Measurements from ENCODE around the gene ANTXR2.
A peak's percentile ranks its signal among the peaks of the same experiment; 100 is the strongest.

ANTXR2 gene

DNA sequence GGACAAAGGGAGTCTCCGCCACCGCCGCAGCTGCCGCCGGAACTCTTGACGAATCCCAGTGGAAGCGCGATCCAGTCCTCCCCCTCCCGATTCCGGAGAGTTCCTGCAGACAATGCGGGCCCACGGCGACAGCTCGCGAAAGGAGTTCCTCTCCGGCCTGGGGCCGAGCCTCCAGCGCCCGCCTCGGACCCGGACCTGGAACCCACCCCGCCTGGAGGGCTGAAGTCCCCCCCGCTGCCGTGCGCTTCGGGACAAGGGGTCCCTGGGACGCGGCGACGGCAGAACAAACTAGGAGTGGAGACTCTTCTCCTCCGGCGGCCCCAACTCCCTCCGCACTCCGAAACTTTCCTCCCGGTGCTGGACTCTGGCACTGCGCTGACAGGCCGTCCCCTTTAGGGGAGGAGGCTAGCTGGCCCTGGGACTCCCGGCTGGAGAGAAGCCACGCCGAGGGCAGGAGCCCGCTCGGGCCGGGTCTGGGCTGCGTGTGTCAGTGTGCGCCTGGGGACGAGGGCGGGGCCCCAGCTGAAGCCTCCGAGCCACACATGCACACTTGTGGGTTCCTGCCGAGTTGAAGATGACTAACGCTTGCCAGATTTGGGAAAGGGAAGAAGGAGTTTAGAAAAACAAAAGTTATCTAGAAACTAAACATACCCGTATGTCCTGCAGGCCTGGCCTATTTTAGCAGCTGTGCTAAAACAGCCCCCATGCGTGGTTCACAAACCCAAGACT is at the start of gene ANTXR2:
Gene ANTXR2, minus strand, starts transcription at position 486 of the 729 bp plus-strand sequence. CDS start 669 bp downstream, outside the sequence.
- TF ChIP-seq, protein P1, sequence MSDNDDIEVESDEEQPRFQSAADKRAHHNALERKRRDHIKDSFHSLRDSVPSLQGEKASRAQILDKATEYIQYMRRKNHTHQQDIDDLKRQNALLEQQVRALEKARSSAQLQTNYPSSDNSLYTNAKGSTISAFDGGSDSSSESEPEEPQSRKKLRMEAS (IDR thresholded peaks at IDR 0.05), result peak; percentile 65
- TF ChIP-seq YY1 (IDR thresholded peaks at IDR 0.05; ENCODE audit: low read depth) (no peak), CREB1 (IDR thresholded peaks at IDR 0.05; ENCODE audit: low read depth) (no peak), TEAD4 (IDR thresholded peaks at IDR 0.05) (no peak), FOXM1 (IDR thresholded peaks at IDR 0.05; ENCODE audit: borderline replicate concordance, low read depth) (no peak), TAF1 (IDR thresholded peaks at IDR 0.05; ENCODE audit: low read depth) (0 out of 2 replicates have a peak, but pooled peaks have one; percentile 19)
- TF ChIP-seq, protein P2, sequence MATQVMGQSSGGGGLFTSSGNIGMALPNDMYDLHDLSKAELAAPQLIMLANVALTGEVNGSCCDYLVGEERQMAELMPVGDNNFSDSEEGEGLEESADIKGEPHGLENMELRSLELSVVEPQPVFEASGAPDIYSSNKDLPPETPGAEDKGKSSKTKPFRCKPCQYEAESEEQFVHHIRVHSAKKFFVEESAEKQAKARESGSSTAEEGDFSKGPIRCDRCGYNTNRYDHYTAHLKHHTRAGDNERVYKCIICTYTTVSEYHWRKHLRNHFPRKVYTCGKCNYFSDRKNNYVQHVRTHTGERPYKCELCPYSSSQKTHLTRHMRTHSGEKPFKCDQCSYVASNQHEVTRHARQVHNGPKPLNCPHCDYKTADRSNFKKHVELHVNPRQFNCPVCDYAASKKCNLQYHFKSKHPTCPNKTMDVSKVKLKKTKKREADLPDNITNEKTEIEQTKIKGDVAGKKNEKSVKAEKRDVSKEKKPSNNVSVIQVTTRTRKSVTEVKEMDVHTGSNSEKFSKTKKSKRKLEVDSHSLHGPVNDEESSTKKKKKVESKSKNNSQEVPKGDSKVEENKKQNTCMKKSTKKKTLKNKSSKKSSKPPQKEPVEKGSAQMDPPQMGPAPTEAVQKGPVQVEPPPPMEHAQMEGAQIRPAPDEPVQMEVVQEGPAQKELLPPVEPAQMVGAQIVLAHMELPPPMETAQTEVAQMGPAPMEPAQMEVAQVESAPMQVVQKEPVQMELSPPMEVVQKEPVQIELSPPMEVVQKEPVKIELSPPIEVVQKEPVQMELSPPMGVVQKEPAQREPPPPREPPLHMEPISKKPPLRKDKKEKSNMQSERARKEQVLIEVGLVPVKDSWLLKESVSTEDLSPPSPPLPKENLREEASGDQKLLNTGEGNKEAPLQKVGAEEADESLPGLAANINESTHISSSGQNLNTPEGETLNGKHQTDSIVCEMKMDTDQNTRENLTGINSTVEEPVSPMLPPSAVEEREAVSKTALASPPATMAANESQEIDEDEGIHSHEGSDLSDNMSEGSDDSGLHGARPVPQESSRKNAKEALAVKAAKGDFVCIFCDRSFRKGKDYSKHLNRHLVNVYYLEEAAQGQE (IDR thresholded peaks at IDR 0.05; ENCODE audit: low read depth), result no peak

DNA sequence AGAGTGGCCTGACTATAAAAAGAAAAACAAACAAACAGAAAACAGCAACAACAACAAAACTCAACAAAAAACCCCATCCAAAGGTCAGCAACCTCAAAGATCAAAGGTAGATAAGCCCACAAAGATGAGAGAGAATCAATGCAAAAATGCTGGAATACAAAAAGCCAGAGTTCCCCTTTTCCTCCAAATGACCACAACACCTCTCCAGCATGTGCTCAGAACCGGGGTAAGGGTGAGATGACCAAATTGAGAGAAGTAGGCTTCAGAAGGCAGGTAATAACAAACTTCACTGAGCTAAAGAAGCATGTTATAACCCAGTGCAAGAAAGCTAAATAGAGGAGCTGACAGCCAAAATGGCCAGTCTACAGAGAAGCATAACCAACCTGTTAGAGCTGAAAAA is 43.5 kb upstream of the ANTXR2 start:
- no peak for TF ChIP-seq ZBTB7A (IDR thresholded peaks at IDR 0.05; ENCODE audit: low read depth)
- no peak for TF ChIP-seq TCF12 (IDR thresholded peaks at IDR 0.05; ENCODE audit: low read depth)
- TF ChIP-seq RAD21 (IDR thresholded peaks at IDR 0.05; ENCODE audit: low read depth), result no peak
- TF ChIP-seq, protein P2 (IDR thresholded peaks at IDR 0.05; ENCODE audit: low read depth), result no peak
- no peak for TF ChIP-seq FOXM1 (IDR thresholded peaks at IDR 0.05; ENCODE audit: borderline replicate concordance, low read depth)
- TF ChIP-seq TEAD4 (IDR thresholded peaks at IDR 0.05), result no peak
- no peak for TF ChIP-seq CEBPB (IDR thresholded peaks at IDR 0.05)

DNA sequence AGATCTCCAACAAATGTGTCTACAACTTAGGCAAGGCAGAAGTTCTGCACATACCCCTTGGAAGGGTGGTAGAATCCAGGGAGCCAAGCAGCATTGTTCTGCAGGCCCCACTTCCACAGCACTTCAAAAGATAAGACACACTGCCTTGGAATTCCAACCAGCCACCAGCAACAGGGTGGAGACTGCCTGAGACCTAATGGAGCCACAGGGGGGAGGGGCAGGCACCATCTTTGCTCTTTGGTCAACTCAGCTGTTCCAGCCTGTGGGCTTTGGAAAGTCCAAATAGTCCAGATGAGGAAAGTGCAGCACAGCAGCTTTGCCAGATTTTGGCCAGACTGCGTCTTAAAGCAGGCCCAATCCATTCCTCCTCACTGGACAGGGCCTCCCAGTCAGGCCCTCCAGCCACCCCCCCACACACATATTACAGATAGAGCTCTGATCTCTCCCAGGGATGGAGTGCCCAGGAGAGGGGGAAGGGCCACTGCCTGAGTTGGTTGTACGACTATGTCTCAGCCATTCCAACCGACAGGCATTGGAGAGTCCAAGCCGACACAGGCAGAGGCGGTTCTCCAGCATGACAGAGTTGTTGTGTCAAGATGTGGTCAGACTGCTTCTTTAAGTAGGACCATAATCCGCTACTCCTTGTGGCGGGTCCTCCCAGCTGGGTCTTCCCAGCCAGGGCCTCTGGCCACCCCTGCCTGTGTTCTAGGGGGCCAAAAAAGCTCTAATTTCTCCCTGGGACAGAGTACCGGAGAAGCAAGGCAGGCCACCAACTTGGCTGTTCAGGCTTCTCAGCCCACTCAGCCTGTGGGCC is 42.5 kb upstream of the ANTXR2 start:
- TF ChIP-seq TCF12 (IDR thresholded peaks at IDR 0.05; ENCODE audit: low read depth), result no peak
- no peak for TF ChIP-seq TAF1 (IDR thresholded peaks at IDR 0.05; ENCODE audit: low read depth)
- no peak for TF ChIP-seq NFIC (IDR thresholded peaks at IDR 0.05)
- TF ChIP-seq, protein P1 (IDR thresholded peaks at IDR 0.05), result no peak
- TF ChIP-seq, protein P2 (IDR thresholded peaks at IDR 0.05; ENCODE audit: low read depth), result no peak
- TF ChIP-seq TEAD4 (IDR thresholded peaks at IDR 0.05), result no peak
- TF ChIP-seq ZBTB7A (IDR thresholded peaks at IDR 0.05; ENCODE audit: low read depth), result no peak
- no peak for TF ChIP-seq EP300 (IDR thresholded peaks at IDR 0.05; ENCODE audit: borderline replicate concordance)
- TF ChIP-seq RAD21 (IDR thresholded peaks at IDR 0.05; ENCODE audit: low read depth), result no peak
- no peak for TF ChIP-seq EGR1 (IDR thresholded peaks at IDR 0.05)
- no peak for TF ChIP-seq CEBPB (IDR thresholded peaks at IDR 0.05)
- TF ChIP-seq FOXM1 (IDR thresholded peaks at IDR 0.05; ENCODE audit: borderline replicate concordance, low read depth), result no peak

DNA sequence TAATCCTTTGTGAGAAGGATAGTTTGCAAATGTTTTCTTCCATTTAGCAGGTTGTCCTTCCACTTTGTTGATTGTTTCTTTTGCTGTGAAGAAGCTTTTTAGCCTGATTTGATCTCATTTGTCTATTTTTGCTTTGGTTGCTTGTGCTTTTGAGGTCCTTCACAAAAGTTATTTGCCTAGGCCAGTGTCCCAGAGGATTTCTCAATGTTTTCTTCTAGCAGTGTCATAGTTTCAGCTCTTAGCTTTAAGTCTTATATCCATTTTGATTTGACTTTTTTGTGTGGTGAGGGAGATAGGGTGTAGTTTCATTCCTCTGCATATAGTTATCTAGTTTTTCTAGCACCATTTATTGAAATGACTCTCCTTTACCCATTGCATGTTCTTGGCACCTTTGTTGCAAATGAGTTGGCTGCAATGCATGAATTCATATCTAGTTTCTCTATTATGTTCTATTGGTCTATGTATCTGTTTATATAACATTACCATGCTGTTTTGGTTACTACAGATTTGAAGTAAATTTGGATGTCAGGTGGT is 41.8 kb upstream of the ANTXR2 start:
- no peak for TF ChIP-seq NFIC (IDR thresholded peaks at IDR 0.05)
- no peak for TF ChIP-seq TCF12 (IDR thresholded peaks at IDR 0.05; ENCODE audit: low read depth)
- TF ChIP-seq, protein P2 (IDR thresholded peaks at IDR 0.05; ENCODE audit: low read depth), result no peak
- TF ChIP-seq EP300 (IDR thresholded peaks at IDR 0.05; ENCODE audit: borderline replicate concordance), result no peak
- TF ChIP-seq FOXM1 (IDR thresholded peaks at IDR 0.05; ENCODE audit: borderline replicate concordance, low read depth), result no peak
- no peak for TF ChIP-seq ZBTB7A (IDR thresholded peaks at IDR 0.05; ENCODE audit: low read depth)
- TF ChIP-seq, protein P3, sequence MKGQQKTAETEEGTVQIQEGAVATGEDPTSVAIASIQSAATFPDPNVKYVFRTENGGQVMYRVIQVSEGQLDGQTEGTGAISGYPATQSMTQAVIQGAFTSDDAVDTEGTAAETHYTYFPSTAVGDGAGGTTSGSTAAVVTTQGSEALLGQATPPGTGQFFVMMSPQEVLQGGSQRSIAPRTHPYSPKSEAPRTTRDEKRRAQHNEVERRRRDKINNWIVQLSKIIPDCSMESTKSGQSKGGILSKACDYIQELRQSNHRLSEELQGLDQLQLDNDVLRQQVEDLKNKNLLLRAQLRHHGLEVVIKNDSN (IDR thresholded peaks at IDR 0.05), result no peak
- TF ChIP-seq CEBPB (IDR thresholded peaks at IDR 0.05), result no peak
- TF ChIP-seq YY1 (IDR thresholded peaks at IDR 0.05; ENCODE audit: low read depth), result no peak
- TF ChIP-seq EGR1 (IDR thresholded peaks at IDR 0.05), result no peak
- no peak for TF ChIP-seq RAD21 (IDR thresholded peaks at IDR 0.05; ENCODE audit: low read depth)
- no peak for TF ChIP-seq TEAD4 (IDR thresholded peaks at IDR 0.05)
- TF ChIP-seq, protein P1 (IDR thresholded peaks at IDR 0.05), result no peak
- no peak for TF ChIP-seq TAF1 (IDR thresholded peaks at IDR 0.05; ENCODE audit: low read depth)
- TF ChIP-seq CREB1 (IDR thresholded peaks at IDR 0.05; ENCODE audit: low read depth), result no peak

Measured in Ishikawa (cell line).